Measurements from ENCODE around the gene SLC12A9. TPM values are rescaled to one million over a fixed set of nuclear protein-coding genes. Genes with fewer than 3 reads are reported as not detected.

SLC12A9 gene
- total RNA-seq, 1 experiment from 2014 or later, result 24.6 TPM

DNA sequence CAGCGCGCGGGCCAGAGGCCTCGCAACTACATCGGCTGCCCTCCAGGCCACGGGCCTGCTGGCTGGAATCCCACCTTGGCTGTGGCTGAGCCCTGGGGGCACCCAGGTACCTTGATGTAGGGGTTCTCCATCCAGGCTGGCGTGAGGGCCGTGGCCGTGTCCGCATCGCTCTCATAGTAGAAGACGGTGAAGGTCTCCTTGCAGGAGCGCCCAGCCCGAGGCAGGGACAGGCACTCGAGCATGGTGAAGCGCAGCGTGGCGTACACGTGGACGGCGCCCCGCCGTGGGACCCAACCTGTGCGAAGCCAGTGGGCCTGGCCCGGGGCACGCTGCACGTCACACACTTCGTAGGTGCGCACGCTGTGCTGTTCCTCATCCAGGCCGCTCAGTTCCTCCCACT, 29.0 kb upstream of the SLC12A9 start (continued):
- TF ChIP-seq, protein P1, sequence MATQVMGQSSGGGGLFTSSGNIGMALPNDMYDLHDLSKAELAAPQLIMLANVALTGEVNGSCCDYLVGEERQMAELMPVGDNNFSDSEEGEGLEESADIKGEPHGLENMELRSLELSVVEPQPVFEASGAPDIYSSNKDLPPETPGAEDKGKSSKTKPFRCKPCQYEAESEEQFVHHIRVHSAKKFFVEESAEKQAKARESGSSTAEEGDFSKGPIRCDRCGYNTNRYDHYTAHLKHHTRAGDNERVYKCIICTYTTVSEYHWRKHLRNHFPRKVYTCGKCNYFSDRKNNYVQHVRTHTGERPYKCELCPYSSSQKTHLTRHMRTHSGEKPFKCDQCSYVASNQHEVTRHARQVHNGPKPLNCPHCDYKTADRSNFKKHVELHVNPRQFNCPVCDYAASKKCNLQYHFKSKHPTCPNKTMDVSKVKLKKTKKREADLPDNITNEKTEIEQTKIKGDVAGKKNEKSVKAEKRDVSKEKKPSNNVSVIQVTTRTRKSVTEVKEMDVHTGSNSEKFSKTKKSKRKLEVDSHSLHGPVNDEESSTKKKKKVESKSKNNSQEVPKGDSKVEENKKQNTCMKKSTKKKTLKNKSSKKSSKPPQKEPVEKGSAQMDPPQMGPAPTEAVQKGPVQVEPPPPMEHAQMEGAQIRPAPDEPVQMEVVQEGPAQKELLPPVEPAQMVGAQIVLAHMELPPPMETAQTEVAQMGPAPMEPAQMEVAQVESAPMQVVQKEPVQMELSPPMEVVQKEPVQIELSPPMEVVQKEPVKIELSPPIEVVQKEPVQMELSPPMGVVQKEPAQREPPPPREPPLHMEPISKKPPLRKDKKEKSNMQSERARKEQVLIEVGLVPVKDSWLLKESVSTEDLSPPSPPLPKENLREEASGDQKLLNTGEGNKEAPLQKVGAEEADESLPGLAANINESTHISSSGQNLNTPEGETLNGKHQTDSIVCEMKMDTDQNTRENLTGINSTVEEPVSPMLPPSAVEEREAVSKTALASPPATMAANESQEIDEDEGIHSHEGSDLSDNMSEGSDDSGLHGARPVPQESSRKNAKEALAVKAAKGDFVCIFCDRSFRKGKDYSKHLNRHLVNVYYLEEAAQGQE (IDR thresholded peaks at IDR 0.05; ENCODE audit: low read depth), result no peak
- no peak for TF ChIP-seq ELF1 (IDR thresholded peaks at IDR 0.05; ENCODE audit: borderline replicate concordance, low read depth)
- TF ChIP-seq SP1 (IDR thresholded peaks at IDR 0.05; ENCODE audit: low read depth), result no peak
- no peak for TF ChIP-seq CBX3 (IDR thresholded peaks at IDR 0.05; ENCODE audit: low read depth)
- no peak for TF ChIP-seq ZNF274 (IDR thresholded peaks at IDR 0.05; ENCODE audit: low read depth, low read length)
- TF ChIP-seq CEBPB (IDR thresholded peaks at IDR 0.05; ENCODE audit: low read depth), result no peak
- TF ChIP-seq FOSL1 (IDR thresholded peaks at IDR 0.05; ENCODE audit: low read depth), result no peak
- TF ChIP-seq EZH2 (IDR thresholded peaks at IDR 0.05), result no peak

DNA sequence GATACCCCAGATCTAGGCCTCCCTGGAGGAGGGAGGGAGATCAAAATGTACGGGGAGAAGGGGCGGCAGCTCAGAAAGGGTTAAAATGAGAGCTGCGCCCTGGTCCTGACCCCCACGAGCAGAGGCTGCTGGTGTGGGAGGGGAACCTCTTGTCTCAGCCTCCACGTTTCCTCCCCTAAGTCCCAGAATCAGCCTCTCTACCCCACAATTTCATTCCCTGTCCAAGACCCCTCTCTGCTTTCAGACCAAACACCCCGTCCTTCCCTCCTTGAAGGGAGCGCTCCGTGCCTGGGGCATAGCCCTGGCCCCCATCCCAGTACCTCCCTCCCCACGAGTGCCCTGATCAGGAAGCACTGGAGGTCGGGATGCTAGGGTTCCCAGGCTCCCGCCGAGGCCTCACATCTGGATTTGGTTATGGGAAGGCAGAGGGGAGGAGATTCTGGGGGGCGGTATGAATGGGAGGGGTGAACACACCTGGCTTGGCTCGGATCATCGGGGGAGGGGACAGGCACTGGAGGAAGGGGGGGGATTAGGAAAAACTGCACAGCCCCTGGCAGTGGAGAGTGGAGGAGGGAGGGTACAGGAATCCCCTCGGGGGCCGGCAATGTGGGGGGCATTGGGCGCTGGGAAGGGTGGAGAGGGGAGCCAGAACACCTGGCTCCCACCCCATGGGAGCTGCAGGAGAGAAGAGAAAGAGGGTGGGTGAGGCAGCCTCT, 27.9 kb upstream of the SLC12A9 start:
- H3K36me3 ChIP-seq (ENCODE audit: control insufficient read depth in 1 of 2, insufficient read depth in 2 of 2, low read length in 2 of 2), result peaks cover 23 to 24% of the 10 kb centered on the region in 2 experiments; a peak in 3 of 4 replicates
- CTCF ChIA-PET, result no interaction called here
- H3K9ac ChIP-seq (ENCODE audit: low read length), result no peak overlapping the region
- no TSS peak for BruUV-seq (replicated peaks)
- H3K4me2 ChIP-seq (ENCODE audit: low read length), result no peak overlapping the region
- H3K27ac ChIP-seq (ENCODE audit: low read depth, low read length), result no peak overlapping the region
- ATAC-seq (no peak), DNase-seq (ENCODE audit: low read depth, low spot score) (no peak)
- H4K20me1 ChIP-seq (ENCODE audit: insufficient read depth), result no peaks in the 10 kb centered on the region
- peaks cover 9 to 26% of the 10 kb centered on the region in 2 experiments; a peak in 3 of 4 replicates for H3K4me1 ChIP-seq (ENCODE audit: control insufficient read depth in 1 of 2, insufficient read depth in 2 of 2, low read length in 2 of 2)
- POLR2A ChIA-PET, result no interaction called here
- no peak for TF ChIP-seq TCF7L2 (IDR thresholded peaks at IDR 0.05; ENCODE audit: borderline replicate concordance, extremely low read depth, insufficient read depth, insufficient read length)
- no peak for TF ChIP-seq CBX3 (IDR thresholded peaks at IDR 0.05; ENCODE audit: low read depth)
- TF ChIP-seq, protein P2, sequence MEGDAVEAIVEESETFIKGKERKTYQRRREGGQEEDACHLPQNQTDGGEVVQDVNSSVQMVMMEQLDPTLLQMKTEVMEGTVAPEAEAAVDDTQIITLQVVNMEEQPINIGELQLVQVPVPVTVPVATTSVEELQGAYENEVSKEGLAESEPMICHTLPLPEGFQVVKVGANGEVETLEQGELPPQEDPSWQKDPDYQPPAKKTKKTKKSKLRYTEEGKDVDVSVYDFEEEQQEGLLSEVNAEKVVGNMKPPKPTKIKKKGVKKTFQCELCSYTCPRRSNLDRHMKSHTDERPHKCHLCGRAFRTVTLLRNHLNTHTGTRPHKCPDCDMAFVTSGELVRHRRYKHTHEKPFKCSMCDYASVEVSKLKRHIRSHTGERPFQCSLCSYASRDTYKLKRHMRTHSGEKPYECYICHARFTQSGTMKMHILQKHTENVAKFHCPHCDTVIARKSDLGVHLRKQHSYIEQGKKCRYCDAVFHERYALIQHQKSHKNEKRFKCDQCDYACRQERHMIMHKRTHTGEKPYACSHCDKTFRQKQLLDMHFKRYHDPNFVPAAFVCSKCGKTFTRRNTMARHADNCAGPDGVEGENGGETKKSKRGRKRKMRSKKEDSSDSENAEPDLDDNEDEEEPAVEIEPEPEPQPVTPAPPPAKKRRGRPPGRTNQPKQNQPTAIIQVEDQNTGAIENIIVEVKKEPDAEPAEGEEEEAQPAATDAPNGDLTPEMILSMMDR (IDR thresholded peaks at IDR 0.05 in 2 of 3, conservative IDR thresholded peaks at IDR 0.05 in 1 of 3; ENCODE audit: borderline replicate concordance in 1 of 3, insufficient read depth in 1 of 3, low read depth in 2 of 3, low read length in 2 of 3), result no peak
- TF ChIP-seq, protein P1 (IDR thresholded peaks at IDR 0.05; ENCODE audit: low read depth), result no peak
- TF ChIP-seq SIN3A (IDR thresholded peaks at IDR 0.05; ENCODE audit: low read depth), result no peak
- intact Hi-C loops (cut with micrococcal nuclease), result no loop called here
- H3K4me3 ChIP-seq (replicated peaks in 1 of 2; ENCODE audit: low read depth in 1 of 2, low read length in 2 of 2), result no peak overlapping the region
- no peaks in the 10 kb centered on the region for H3K27me3 ChIP-seq (ENCODE audit: insufficient read depth, low read length)
- RAD21 ChIA-PET (ENCODE audit: low non-redundant PET in 1 of 2, low total read pairs in 2 of 2, uncharacterized antibody in 2 of 2, unreplicated experiment in 2 of 2), result no interaction called here
- H3K9me2 ChIP-seq (ENCODE audit: insufficient read depth), result no peaks in the 10 kb centered on the region
- no peaks in the 10 kb centered on the region for H3K9me3 ChIP-seq (ENCODE audit: control insufficient read depth in 1 of 2, insufficient read depth in 1 of 2, low read depth in 1 of 2, low read length in 2 of 2)
- H3K79me2 ChIP-seq (ENCODE audit: insufficient read depth, low read length), result peaks cover 32% of the 10 kb centered on the region
- no peak overlapping the region for H2AFZ ChIP-seq (ENCODE audit: low read depth, low read length, poor library complexity, severe bottlenecking)
